Brain microvascular endothelial cell (primary cell): Measurements from ENCODE around the gene CREB3L2.

Source experiments
- DNase-seq: peaks from one replicate; pipeline ENCODE4 v3.0.0-alpha.2; 2020
- H3K27ac ChIP-seq: fragments of 250-450 bp; sonication (Bioruptor Pico); 2 replicates; pipeline ENCODE4 v1.5.1; 2020; ENCODE audit warnings: mild to moderate bottlenecking, moderate library complexity
- H3K27me3 ChIP-seq: fragments of 250-450 bp; sonication (Bioruptor Pico); replicated peaks from 2 replicates; pipeline ENCODE4 v1.5.1; 2020; ENCODE audit warnings: mild to moderate bottlenecking
- H3K36me3 ChIP-seq: fragments of 250-450 bp; sonication (Bioruptor Pico); replicated peaks from 2 replicates; pipeline ENCODE4 v1.5.1; 2020; ENCODE audit warnings: mild to moderate bottlenecking
- H3K4me3 ChIP-seq: 2 replicates; pipeline ENCODE4 v1.5.1; 2011; ENCODE audit warnings: low read depth, mild to moderate bottlenecking, control low read depth, low read length, moderate library complexity
- in situ Hi-C: cut with HindIII; loops from 2 replicates; pipeline ENCODE4 v1.10.0; 2017; ENCODE audit warnings: low sequenced_read_pairs, low pct_ligation_motif_present
- TF ChIP-seq, protein P1 (sequence below): IDR thresholded peaks from 2 replicates; pipeline ENCODE4 v1.5.1; 2011; ENCODE audit warnings: low read depth, mild to moderate bottlenecking, moderate library complexity, low read length, control low read depth, inconsistent platforms; ENCODE audit errors: missing control alignments

The CREB3L2 gene

DNA sequence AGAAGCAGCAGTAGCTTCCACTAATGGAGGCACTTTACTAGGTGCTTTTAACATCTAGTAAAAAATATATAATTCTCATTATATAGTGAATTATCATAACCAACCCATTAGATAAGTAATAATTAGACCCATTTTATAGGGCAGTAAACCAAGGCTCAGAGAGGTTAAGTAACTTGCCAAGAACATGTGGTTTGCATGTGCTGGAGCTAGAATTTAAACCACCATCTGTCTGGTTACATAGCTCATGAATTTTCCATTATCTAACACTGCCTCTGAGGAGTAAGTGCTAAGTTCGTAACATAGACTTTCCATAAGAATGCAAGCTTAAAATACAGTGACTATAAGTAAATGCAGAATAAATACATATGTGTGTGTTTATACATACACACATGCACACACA is 41.9 kb downstream of the CREB3L2 start:
- Histone ChIP-seq H3K27ac (no peak overlapping the region), H3K27me3 (no peaks in the 10 kb centered on the region), H3K4me3 (no peak overlapping the region), H3K36me3 (peaks cover 34% of the 10 kb centered on the region)
- TF ChIP-seq, protein P1, sequence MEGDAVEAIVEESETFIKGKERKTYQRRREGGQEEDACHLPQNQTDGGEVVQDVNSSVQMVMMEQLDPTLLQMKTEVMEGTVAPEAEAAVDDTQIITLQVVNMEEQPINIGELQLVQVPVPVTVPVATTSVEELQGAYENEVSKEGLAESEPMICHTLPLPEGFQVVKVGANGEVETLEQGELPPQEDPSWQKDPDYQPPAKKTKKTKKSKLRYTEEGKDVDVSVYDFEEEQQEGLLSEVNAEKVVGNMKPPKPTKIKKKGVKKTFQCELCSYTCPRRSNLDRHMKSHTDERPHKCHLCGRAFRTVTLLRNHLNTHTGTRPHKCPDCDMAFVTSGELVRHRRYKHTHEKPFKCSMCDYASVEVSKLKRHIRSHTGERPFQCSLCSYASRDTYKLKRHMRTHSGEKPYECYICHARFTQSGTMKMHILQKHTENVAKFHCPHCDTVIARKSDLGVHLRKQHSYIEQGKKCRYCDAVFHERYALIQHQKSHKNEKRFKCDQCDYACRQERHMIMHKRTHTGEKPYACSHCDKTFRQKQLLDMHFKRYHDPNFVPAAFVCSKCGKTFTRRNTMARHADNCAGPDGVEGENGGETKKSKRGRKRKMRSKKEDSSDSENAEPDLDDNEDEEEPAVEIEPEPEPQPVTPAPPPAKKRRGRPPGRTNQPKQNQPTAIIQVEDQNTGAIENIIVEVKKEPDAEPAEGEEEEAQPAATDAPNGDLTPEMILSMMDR = no peak
- in situ Hi-C loops = no loop called here
- DNase-seq = no peak

DNA sequence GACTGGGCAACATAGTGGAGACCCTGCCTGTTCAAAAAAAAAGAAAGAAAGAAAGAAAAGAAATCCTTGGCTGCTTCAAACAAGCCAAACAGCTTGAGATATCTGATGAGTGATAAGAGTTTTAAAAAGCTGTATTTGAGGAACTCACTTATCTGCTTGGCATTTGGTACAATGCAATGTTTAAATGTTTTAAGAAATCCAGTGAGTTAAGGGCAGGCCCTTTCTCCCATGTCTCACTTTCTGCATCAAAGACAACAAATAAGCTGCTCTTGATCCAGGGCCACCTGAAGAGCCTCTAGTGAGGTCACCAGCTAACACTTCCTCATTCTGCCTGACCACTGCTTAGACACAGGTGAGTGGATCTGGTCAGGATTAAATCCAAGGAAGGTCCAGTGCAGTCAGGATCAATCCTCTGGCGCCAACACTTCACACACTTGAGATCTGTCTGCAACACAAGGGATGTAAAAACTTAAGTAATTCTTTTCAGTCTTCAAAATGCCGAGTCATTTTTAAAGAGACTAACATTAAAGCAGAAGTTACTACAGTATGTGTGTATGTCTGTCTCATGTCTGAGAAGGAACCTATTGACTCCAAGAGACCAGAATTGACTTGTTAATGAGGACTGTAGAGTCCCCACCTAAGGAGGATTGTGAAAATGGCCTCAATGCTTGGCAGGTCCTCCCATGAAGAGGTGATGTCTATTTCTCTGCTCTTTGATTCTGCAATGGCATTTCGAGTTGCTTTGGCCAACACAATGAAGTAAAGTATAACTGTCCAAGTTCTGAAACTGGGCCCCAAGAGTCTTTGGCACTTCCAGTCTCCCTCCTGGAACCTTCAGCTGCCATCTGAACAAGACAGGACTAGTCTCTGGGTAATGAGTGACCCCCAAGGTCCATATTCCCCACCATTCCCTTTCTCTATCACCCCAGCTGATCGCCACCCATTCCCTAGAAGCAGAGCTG is 43.1 kb downstream of the CREB3L2 start:
- TF ChIP-seq, protein P1 = no peak

DNA sequence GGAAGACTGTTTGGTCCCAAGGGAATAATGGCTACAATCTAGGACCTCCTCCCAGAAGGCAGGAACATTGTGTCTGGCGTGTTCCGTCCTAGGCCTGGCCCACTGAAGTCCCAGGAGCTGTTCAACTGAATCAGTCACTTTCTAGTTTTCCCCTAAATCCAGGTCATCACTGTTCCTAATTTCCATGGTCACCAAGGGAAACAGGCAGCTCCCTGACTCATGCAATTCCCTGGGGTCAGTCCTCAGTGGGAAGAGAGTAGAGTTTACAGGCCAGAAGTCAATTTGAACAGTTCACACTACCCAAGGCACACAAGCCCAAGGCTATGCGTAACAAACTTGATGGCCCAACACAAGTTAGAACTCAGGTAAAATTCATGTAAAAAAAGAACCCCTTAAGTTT is 44.0 kb downstream of the CREB3L2 start:
- in situ Hi-C loops = no loop called here
- Histone ChIP-seq H3K27ac (peak overlapping the region; percentile 48), H3K27me3 (no peaks in the 10 kb centered on the region), H3K36me3 (peaks cover 38% of the 10 kb centered on the region), H3K4me3 (no peak overlapping the region)
- TF ChIP-seq, protein P1 = no peak
- DNase-seq = peak; percentile 68

More for the DNA sequence above, 43.1 kb downstream of the CREB3L2 start:
- Histone ChIP-seq H3K36me3 (peaks cover 34% of the 10 kb centered on the region), H3K27ac (peak overlapping the region; percentile 48), H3K4me3 (no peak overlapping the region), H3K27me3 (no peaks in the 10 kb centered on the region)
- DNase-seq = no peak
- in situ Hi-C loops = no loop called here

DNA sequence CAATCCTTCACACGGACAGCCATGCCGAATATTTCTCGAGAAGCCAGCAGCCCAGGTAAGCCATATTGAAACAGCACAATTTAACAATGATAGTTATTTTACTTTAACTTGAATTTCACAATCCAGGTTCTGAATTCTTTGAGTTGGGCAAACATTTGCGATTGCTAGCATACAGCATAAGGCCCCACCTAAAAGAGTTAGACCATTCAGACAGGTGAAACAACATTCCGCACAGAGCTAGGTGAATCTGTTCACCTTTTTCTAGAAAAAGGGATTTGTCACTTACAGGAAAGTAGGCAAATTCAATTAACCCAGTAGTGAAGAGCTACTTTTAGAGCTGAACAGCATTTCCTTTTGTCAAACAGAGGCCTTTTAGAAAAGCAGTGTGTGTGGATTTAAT is 45.3 kb downstream of the CREB3L2 start:
- in situ Hi-C loops = no loop called here
- H3K36me3 ChIP-seq = peaks cover 43% of the 10 kb centered on the region
- no peak for DNase-seq
- TF ChIP-seq, protein P1 = no peak
- H3K27me3 ChIP-seq = no peaks in the 10 kb centered on the region
- no peak overlapping the region for H3K27ac ChIP-seq
- no peak overlapping the region for H3K4me3 ChIP-seq

DNA sequence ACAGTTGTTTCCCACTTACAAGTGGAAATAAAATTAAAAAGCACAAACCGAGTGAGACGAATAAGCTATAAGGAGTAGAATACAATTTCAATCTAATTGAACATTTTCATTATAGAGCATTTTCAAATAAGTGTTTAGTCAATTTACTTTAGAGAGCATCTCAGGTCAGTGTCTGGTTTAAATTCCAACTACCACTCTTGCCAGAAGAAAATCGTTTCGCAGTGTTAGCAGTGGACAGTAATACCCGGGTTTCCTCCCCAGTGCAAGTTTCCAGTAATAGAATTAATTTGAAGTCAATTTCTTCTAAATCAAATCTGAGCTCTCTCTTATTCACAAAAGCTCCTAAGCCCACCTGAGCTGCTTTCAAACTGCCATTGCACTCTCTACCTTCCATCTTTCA is 45.7 kb downstream of the CREB3L2 start:
- in situ Hi-C loops = no loop called here

More for the DNA sequence above, 45.7 kb downstream of the CREB3L2 start:
- TF ChIP-seq, protein P1 = no peak
- Histone ChIP-seq H3K36me3 (peaks cover 43% of the 10 kb centered on the region), H3K27ac (no peak overlapping the region), H3K4me3 (no peak overlapping the region), H3K27me3 (no peaks in the 10 kb centered on the region)
- DNase-seq = no peak
